Osteoblast (primary cell): ENCODE results near the gene DPP6. TPM values are rescaled to one million over a fixed set of nuclear protein-coding genes. Genes with fewer than 3 reads are reported as not detected.

Source experiments
- DNase-seq: peaks from one replicate; pipeline ENCODE4 v3.0.0; 2011; ENCODE audit warnings: low spot score, mixed read lengths; ENCODE audit not compliant: insufficient read length; ENCODE audit errors: missing footprints
- H2AFZ ChIP-seq: 2 replicates; pipeline ENCODE4 v1.6.0; 2011; ENCODE audit warnings: mild to moderate bottlenecking, low read length
- H3K27ac ChIP-seq: 2 replicates; pipeline ENCODE4 v1.5.1; 2011; ENCODE audit warnings: mild to moderate bottlenecking, low read depth, low read length, moderate library complexity
- H3K27me3 ChIP-seq: 2 replicates; pipeline ENCODE4 v1.6.0; 2012; ENCODE audit warnings: mild to moderate bottlenecking, control low read depth, inconsistent platforms, low read length, moderate library complexity; ENCODE audit not compliant: insufficient read depth
- H3K36me3 ChIP-seq: 2 replicates; pipeline ENCODE4 v1.5.1; 2011; ENCODE audit warnings: mild to moderate bottlenecking, low read length, control low read depth, moderate library complexity; ENCODE audit not compliant: insufficient read depth
- H3K4me1 ChIP-seq: 2 replicates; pipeline ENCODE4 v1.5.1; 2011; ENCODE audit warnings: mild to moderate bottlenecking, low read length, control low read depth, moderate library complexity; ENCODE audit not compliant: insufficient read depth
- H3K4me2 ChIP-seq: 2 replicates; pipeline ENCODE4 v1.6.0; 2011; ENCODE audit warnings: mild to moderate bottlenecking, low read length; ENCODE audit not compliant: insufficient read depth
- H3K4me3 ChIP-seq: fragments of 200-600 bp; sonication (generic); 3 replicates; pipeline ENCODE4 v1.5.1; 2012; ENCODE audit warnings: mild to moderate bottlenecking, low read length, inconsistent platforms; ENCODE audit not compliant: insufficient read depth
- H3K79me2 ChIP-seq: 2 replicates; pipeline ENCODE4 v1.6.0; 2012; ENCODE audit warnings: mild to moderate bottlenecking, low read length, control low read depth, inconsistent platforms; ENCODE audit not compliant: insufficient read depth
- H3K9me3 ChIP-seq: 2 replicates; pipeline ENCODE4 v1.5.1; 2011; ENCODE audit warnings: low read depth, low read length, control low read depth
- H4K20me1 ChIP-seq: 2 replicates; pipeline ENCODE4 v1.6.0; 2012; ENCODE audit warnings: mild to moderate bottlenecking, low read length, control low read depth; ENCODE audit not compliant: insufficient read depth
- total RNA-seq: library from RNA; depleted of rRNA; stranded (reverse); fragments of >200 nt; gene quantifications from 2 replicates; pipeline ENCODE4 v1.2.3, GENCODE V29; 2012
- TF ChIP-seq, protein P1 (sequence below): IDR thresholded peaks from 2 replicates; pipeline ENCODE4 v1.5.1; 2011; ENCODE audit warnings: mild to moderate bottlenecking, low read depth, low read length, moderate library complexity; ENCODE audit errors: extremely low read depth

DPP6 gene
- total RNA-seq, 1 donor = not detected

DNA sequence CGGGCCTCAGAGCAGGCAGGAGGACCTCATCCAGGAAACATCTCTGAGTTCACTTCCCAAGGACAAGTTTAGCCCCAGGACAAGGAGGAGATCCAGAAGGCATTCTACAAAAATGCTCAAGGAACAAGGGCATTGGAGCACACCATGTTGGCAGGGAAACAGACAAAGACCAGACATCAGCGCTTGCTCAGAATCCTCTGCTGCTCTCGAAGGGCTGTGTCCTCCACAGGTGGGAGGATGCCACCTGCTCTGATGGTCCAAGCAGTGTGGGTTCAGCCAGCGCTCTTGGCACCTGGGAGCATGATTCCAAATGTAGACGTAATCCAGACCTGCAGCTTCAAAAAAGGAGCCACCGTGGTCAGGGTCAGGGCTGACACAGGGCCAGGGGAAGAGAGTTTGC, 160.7 kb downstream of the DPP6 start:
- Histone ChIP-seq H3K4me3 (no peak overlapping the region), H3K9me3 (peaks cover 3% of the 10 kb centered on the region), H2AFZ (no peak overlapping the region), H3K79me2 (no peaks in the 10 kb centered on the region), H3K4me2 (no peak overlapping the region), H3K36me3 (no peaks in the 10 kb centered on the region), H3K27ac (no peak overlapping the region), H3K27me3 (no peaks in the 10 kb centered on the region), H4K20me1 (no peaks in the 10 kb centered on the region), H3K4me1 (no peaks in the 10 kb centered on the region)
- no peak for DNase-seq
- TF ChIP-seq, protein P1, sequence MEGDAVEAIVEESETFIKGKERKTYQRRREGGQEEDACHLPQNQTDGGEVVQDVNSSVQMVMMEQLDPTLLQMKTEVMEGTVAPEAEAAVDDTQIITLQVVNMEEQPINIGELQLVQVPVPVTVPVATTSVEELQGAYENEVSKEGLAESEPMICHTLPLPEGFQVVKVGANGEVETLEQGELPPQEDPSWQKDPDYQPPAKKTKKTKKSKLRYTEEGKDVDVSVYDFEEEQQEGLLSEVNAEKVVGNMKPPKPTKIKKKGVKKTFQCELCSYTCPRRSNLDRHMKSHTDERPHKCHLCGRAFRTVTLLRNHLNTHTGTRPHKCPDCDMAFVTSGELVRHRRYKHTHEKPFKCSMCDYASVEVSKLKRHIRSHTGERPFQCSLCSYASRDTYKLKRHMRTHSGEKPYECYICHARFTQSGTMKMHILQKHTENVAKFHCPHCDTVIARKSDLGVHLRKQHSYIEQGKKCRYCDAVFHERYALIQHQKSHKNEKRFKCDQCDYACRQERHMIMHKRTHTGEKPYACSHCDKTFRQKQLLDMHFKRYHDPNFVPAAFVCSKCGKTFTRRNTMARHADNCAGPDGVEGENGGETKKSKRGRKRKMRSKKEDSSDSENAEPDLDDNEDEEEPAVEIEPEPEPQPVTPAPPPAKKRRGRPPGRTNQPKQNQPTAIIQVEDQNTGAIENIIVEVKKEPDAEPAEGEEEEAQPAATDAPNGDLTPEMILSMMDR = no peak

DNA sequence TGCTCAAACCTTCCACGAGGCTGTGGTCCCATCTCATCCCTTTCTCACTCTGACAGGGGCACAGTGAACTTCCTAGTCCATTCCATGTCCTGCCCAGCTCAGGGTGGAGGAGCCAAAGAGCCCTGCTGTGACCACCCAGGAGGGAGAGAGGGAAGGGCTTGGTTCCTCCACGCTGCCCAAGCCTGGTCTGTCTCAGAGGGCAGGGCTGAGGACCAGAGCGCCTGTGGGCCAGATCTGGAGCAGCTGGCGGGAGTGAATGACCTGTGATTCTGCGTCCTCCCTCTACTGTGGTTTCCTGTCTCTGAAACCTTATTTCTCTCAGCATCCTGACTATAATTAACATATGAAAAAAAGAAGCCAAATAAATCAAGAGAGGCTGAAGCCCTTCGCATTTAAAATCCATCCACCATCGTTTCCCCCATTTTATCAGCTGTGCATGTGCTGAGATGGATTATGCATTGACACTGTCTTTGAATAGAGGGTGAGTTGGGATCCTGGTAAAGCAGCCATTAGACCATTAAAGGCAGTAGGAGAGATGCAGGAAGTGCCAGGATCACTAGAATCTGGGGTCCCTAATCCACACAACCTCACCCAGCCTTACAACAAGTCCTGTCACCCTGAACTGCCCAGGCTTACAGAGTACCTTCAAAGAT, 165.6 kb downstream of the DPP6 start:
- no peaks in the 10 kb centered on the region for H3K27me3 ChIP-seq
- no peaks in the 10 kb centered on the region for H3K79me2 ChIP-seq
- H2AFZ ChIP-seq = no peak overlapping the region
- peaks cover 3% of the 10 kb centered on the region for H3K9me3 ChIP-seq
- H3K4me2 ChIP-seq = no peak overlapping the region
- no peak overlapping the region for H3K27ac ChIP-seq
- no peaks in the 10 kb centered on the region for H3K4me1 ChIP-seq
- H3K36me3 ChIP-seq = no peaks in the 10 kb centered on the region
- no peaks in the 10 kb centered on the region for H4K20me1 ChIP-seq
- H3K4me3 ChIP-seq = no peak overlapping the region
- TF ChIP-seq, protein P1 = no peak
- no peak for DNase-seq

DNA sequence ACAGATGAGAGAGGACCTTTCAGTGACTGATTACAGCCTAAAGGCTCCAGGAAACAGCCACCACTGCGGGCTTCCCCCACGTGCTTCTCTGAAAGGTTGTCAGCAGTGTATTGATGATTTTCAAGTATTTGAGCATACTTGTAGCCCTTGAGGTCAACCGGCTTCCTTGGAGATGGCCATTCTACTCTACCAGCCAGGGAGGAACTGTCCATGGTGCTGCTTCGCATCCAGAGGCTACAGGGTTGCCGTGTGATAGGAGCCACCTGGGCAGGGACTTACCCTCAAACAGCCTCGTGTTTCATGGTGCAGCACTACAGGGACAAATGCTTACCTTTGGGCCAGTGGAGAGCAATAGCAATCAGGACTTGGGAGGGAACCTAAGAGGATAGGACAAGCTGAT, 179.5 kb downstream of the DPP6 start:
- Histone ChIP-seq H3K27me3 (no peaks in the 10 kb centered on the region), H3K4me3 (no peak overlapping the region), H2AFZ (no peak overlapping the region), H3K27ac (no peak overlapping the region), H3K4me2 (no peak overlapping the region), H3K4me1 (no peaks in the 10 kb centered on the region), H3K79me2 (no peaks in the 10 kb centered on the region), H4K20me1 (no peaks in the 10 kb centered on the region), H3K36me3 (no peaks in the 10 kb centered on the region), H3K9me3 (no peaks in the 10 kb centered on the region)
- TF ChIP-seq, protein P1 = no peak
- no peak for DNase-seq

DNA sequence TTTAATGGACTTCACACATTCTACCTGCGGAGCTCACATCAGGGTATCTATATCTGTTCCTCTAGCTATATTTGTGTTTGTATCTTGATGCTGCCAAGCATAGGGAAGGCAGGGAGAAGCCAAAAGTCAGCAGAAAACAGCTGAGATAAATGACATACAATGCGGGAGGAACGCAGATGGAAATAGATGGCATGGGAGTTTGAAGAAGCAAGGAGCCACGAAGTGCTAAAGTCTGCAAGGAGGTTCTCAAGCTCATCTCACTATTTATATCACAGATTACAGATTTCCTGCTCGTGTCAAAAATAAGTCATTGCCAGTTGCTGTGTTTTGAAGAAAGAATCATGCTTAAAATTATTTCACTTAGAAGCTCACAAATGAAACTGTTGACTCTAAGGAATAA, 180.5 kb downstream of the DPP6 start:
- H4K20me1 ChIP-seq = no peaks in the 10 kb centered on the region
- no peak overlapping the region for H3K4me2 ChIP-seq
- H3K27ac ChIP-seq = no peak overlapping the region
- no peak for DNase-seq
- H2AFZ ChIP-seq = no peak overlapping the region
- H3K27me3 ChIP-seq = no peaks in the 10 kb centered on the region
- H3K36me3 ChIP-seq = no peaks in the 10 kb centered on the region
- TF ChIP-seq, protein P1 = no peak
- no peak overlapping the region for H3K4me3 ChIP-seq
- H3K79me2 ChIP-seq = no peaks in the 10 kb centered on the region
- H3K9me3 ChIP-seq = no peaks in the 10 kb centered on the region
- H3K4me1 ChIP-seq = no peaks in the 10 kb centered on the region
